Large intestine (tissue), 3 donors: ENCODE results near the gene DENND5B. TPM values are rescaled to one million over a fixed set of nuclear protein-coding genes. Genes with fewer than 3 reads are reported as not detected.
"Not testable (repeated sequence)": the region's sequence is repeated elsewhere in the genome, so short reads cannot be mapped to it uniquely, and the experiment has no call there.

Experiments used
- DNase-seq, 2 donors: peaks; one replicate each; pipeline versions ENCODE4 v3.0.0 to v3.0.0-alpha.2; 2013
- H3K27ac ChIP-seq: one replicate; pipeline ENCODE4 v1.5.1; 2013; ENCODE audit warnings: low read length
- H3K27me3 ChIP-seq: 2 replicates; pipeline ENCODE4 v1.6.1; 2013; ENCODE audit warnings: low read length; ENCODE audit not compliant: control insufficient read depth, insufficient read depth
- H3K36me3 ChIP-seq: 2 replicates; pipeline ENCODE4 v1.6.1; 2013; ENCODE audit warnings: low read length; ENCODE audit not compliant: control insufficient read depth, insufficient read depth
- H3K4me1 ChIP-seq: one replicate; pipeline ENCODE4 v1.6.1; 2013; ENCODE audit warnings: low read length; ENCODE audit not compliant: control insufficient read depth, insufficient read depth
- H3K4me3 ChIP-seq: one replicate; pipeline ENCODE4 v1.5.1; 2013; ENCODE audit warnings: low read length
- H3K9me3 ChIP-seq: one replicate; pipeline ENCODE4 v1.6.1; 2013; ENCODE audit warnings: mild to moderate bottlenecking, low read depth, low read length, moderate library complexity; ENCODE audit not compliant: control insufficient read depth
- WGBS: methylation state at CpG from one replicate; pipeline ENCODE4 v1.1.5; 2013; ENCODE audit warnings: low lambda C conversion rate; ENCODE audit not compliant: insufficient coverage; 5-methylcytosine and 5-hydroxymethylcytosine counted together
- polyA plus RNA-seq: library from polyadenylated mRNA; unstranded; fragments of 120-200 nt; gene quantifications from one replicate; pipeline ENCODE4 v1.2.1, GENCODE V29; 2013

The DENND5B gene
- polyA plus RNA-seq, 1 donor, result 32.3 TPM

GRCh38 chr12:31440586-31440985 lies 150.3 kb downstream of the DENND5B start:
- H3K9me3 ChIP-seq, result no peaks in the 10 kb centered on the region
- no peak overlapping the region for H3K4me3 ChIP-seq
- H3K27ac ChIP-seq, result no peak overlapping the region
- WGBS, result 100% methylated on average over 1 of the region's 4 CpGs
- H3K4me1 ChIP-seq, result no peaks in the 10 kb centered on the region
- H3K27me3 ChIP-seq, result no peaks in the 10 kb centered on the region
- H3K36me3 ChIP-seq, result peaks cover 17% of the 10 kb centered on the region
- DNase-seq, result no peak

- peaks cover 17% of the 10 kb centered on the region for H3K36me3 ChIP-seq
- no peaks in the 10 kb centered on the region for H3K4me1 ChIP-seq
- H3K9me3 ChIP-seq, result no peaks in the 10 kb centered on the region
- H3K27ac ChIP-seq, result no peak overlapping the region
- no peak overlapping the region for H3K4me3 ChIP-seq
- WGBS, result 100% methylated on average over 1 of the region's 4 CpGs
- DNase-seq, result no peak
- H3K27me3 ChIP-seq, result no peaks in the 10 kb centered on the region
These were observed 150.8 kb downstream of the DENND5B start for GRCh38 chr12:31440134-31440533.

- H3K36me3 ChIP-seq, result no peaks in the 10 kb centered on the region
- no peak for DNase-seq
- H3K4me3 ChIP-seq, result no peak overlapping the region
- H3K27ac ChIP-seq, result no peak overlapping the region
- H3K27me3 ChIP-seq, result no peaks in the 10 kb centered on the region
- WGBS, result no CpG with 5 or more reads among the region's 2 CpGs
- no peaks in the 10 kb centered on the region for H3K9me3 ChIP-seq
- no peaks in the 10 kb centered on the region for H3K4me1 ChIP-seq
These were observed 159.2 kb downstream of the DENND5B start for GRCh38 chr12:31431721-31432240.

- no peaks in the 10 kb centered on the region for H3K27me3 ChIP-seq
- no peak overlapping the region for H3K4me3 ChIP-seq
- peaks cover 32% of the 10 kb centered on the region for H3K36me3 ChIP-seq
- no CpG with 5 or more reads among the region's 1 CpG for WGBS
- no peak for DNase-seq
- no peaks in the 10 kb centered on the region for H3K4me1 ChIP-seq
- H3K9me3 ChIP-seq, result no peaks in the 10 kb centered on the region
- no peak overlapping the region for H3K27ac ChIP-seq
These were observed 167.5 kb downstream of the DENND5B start for GRCh38 chr12:31423405-31423804.

GRCh38 chr12:31412292-31412801 lies 178.6 kb downstream of the DENND5B start:
- Histone ChIP-seq H3K4me3 (no peak overlapping the region), H3K4me1 (peaks cover 6% of the 10 kb centered on the region), H3K27me3 (no peaks in the 10 kb centered on the region), H3K9me3 (no peaks in the 10 kb centered on the region), H3K36me3 (peaks cover 40% of the 10 kb centered on the region), H3K27ac (no peak overlapping the region)
- WGBS, result no CpG with 5 or more reads among the region's 7 CpGs
- no peak for DNase-seq

GRCh38 chr12:31408763-31409162 lies 182.2 kb downstream of the DENND5B start:
- Histone ChIP-seq H3K4me1 (peaks cover 6% of the 10 kb centered on the region), H3K36me3 (peaks cover 25% of the 10 kb centered on the region), H3K9me3 (no peaks in the 10 kb centered on the region), H3K27ac (no peak overlapping the region), H3K4me3 (no peak overlapping the region), H3K27me3 (no peaks in the 10 kb centered on the region)
- no peak for DNase-seq
- WGBS, result 90% methylated on average over 2 of the region's 4 CpGs

- H3K4me3 ChIP-seq, result no peak overlapping the region
- H3K4me1 ChIP-seq, result peaks cover 6% of the 10 kb centered on the region
- peaks cover 17% of the 10 kb centered on the region for H3K36me3 ChIP-seq
- DNase-seq, result no peak
- H3K27me3 ChIP-seq, result no peaks in the 10 kb centered on the region
- WGBS, result no CpG with 5 or more reads among the region's 1 CpG
- H3K9me3 ChIP-seq, result no peaks in the 10 kb centered on the region
- H3K27ac ChIP-seq, result no peak overlapping the region
These were observed 183.4 kb downstream of the DENND5B start for GRCh38 chr12:31407562-31407961.

- Histone ChIP-seq H3K4me1 (peaks cover 6% of the 10 kb centered on the region), H3K9me3 (no peaks in the 10 kb centered on the region), H3K36me3 (peaks cover 19% of the 10 kb centered on the region), H3K4me3 (no peak overlapping the region), H3K27ac (no peak overlapping the region), H3K27me3 (no peaks in the 10 kb centered on the region)
- DNase-seq, result no peak
- WGBS, result 73% methylated on average over 1 of the region's 1 CpG
These were observed 184.6 kb downstream of the DENND5B start for GRCh38 chr12:31406345-31406744.

GRCh38 chr12:31405021-31405420 lies 185.9 kb downstream of the DENND5B start:
- Histone ChIP-seq H3K27me3 (no peaks in the 10 kb centered on the region), H3K4me1 (no peaks in the 10 kb centered on the region), H3K27ac (no peak overlapping the region), H3K4me3 (no peak overlapping the region), H3K36me3 (peaks cover 24% of the 10 kb centered on the region), H3K9me3 (no peaks in the 10 kb centered on the region)
- no peak for DNase-seq
- no CpG with 5 or more reads among the region's 8 CpGs for WGBS

- 0% methylated on average over 1 of the region's 7 CpGs for WGBS
- peak; percentile 74 to 84 for DNase-seq
- H3K27me3 ChIP-seq, H3K4me1 ChIP-seq, H3K4me3 ChIP-seq, H3K27ac ChIP-seq, H3K9me3 ChIP-seq: not testable (repeated sequence)
- peaks cover 25% of the 10 kb centered on the region for H3K36me3 ChIP-seq
These were observed 187.8 kb downstream of the DENND5B start for GRCh38 chr12:31403099-31403607.

GRCh38 chr12:31393004-31393550 lies 197.9 kb downstream of the DENND5B start:
- Histone ChIP-seq H3K4me3 (no peak overlapping the region), H3K4me1 (no peaks in the 10 kb centered on the region), H3K9me3 (no peaks in the 10 kb centered on the region), H3K27ac (no peak overlapping the region), H3K36me3 (peaks cover 47% of the 10 kb centered on the region), H3K27me3 (no peaks in the 10 kb centered on the region)
- DNase-seq, result no peak
- WGBS, result no CpG with 5 or more reads among the region's 5 CpGs
